DND-41 (cell line): ENCODE data around the gene ZNF530.

Experiments used
- CTCF ChIP-seq: IDR thresholded peaks from 2 replicates; pipeline ENCODE4 v1.5.1; 2012; ENCODE audit warnings: borderline replicate concordance, low read length, moderate library complexity, mild to moderate bottlenecking; ENCODE audit not compliant: poor library complexity, severe bottlenecking; ENCODE audit errors: extremely low read depth
- EZH2 ChIP-seq: IDR thresholded peaks from 3 replicates; pipeline ENCODE4 v1.6.1; 2012; ENCODE audit warnings: borderline replicate concordance, low read depth, mild to moderate bottlenecking, moderate library complexity, low read length, inconsistent platforms; ENCODE audit not compliant: severe bottlenecking

- TF ChIP-seq CTCF (no peak), EZH2 (no peak)
These were observed 37.7 kb downstream of the ZNF530 start for GRCh38 chr19:57637379-57637778.
